GM12878 (cell line): ENCODE measurements around the gene VGLL2. TPM values are rescaled to one million over a fixed set of nuclear protein-coding genes. Genes with fewer than 3 reads are reported as not detected.

Source experiments
- ATAC-seq: fragments of 200-7000 bp; cut with Tn5 transposase; 3 replicates; pipeline ENCODE4 v1.9.1; 2020; ENCODE audit warnings: mild to moderate bottlenecking, moderate library complexity
- BruUV-seq: library from RNA; stranded (reverse); fragments of 400-500 nt; replicated peaks from 2 replicates; lab custom pipeline; 2021; lab: Mats Ljungman, UMichigan
- CTCF ChIA-PET: fragments of 300-600 bp; sonication (Branson Sonifier 250); formaldehyde crosslinking; extraction: SDS; loops from one replicate; lab custom pipeline; 2021; ENCODE audit warnings: inconsistent platforms; lab: Yijun Ruan, JAX
- POLR2A ChIA-PET: fragments of 350-600 bp; formaldehyde crosslinking; extraction: SDS; loops from one replicate; lab custom pipeline; 2021; ENCODE audit warnings: inconsistent platforms; lab: Charles Lee
- RAD21 ChIA-PET: fragments of 300-600 bp; sonication (Branson Sonifier 250); formaldehyde crosslinking; loops from one replicate; lab custom pipeline; 2023; ENCODE audit warnings: antibody characterized with exemption; ENCODE audit not compliant: unreplicated experiment; lab: Charles Lee
- SMC1A ChIA-PET: fragments of 300-600 bp; sonication (Branson Sonifier 250); formaldehyde crosslinking; loops from one replicate; lab custom pipeline; 2023; ENCODE audit not compliant: unreplicated experiment, uncharacterized antibody; lab: Charles Lee
- DNase-seq: peaks from one replicate; pipeline ENCODE4 v3.0.0-alpha.2; 2011; ENCODE audit warnings: low read depth, low spot score
- FAIRE-seq: peaks from 3 replicates; lab custom pipeline; 2011; peaks lifted over from hg19 to GRCh38; lab: Jason Lieb, UNC
- H2AFZ ChIP-seq: 2 replicates; pipeline ENCODE4 v1.6.0; 2011; ENCODE audit warnings: low read depth, low read length, control low read depth; ENCODE audit not compliant: control insufficient read depth
- H3K27ac ChIP-seq: 2 replicates; pipeline ENCODE4 v1.5.1; 2011; ENCODE audit warnings: control low read depth; ENCODE audit not compliant: control insufficient read depth, insufficient read depth
- H3K27me3 ChIP-seq, 2 experiments: replicated peaks in 1 of 2; 2 replicates each; pipeline versions ENCODE4 v1.6.0 to v1.6.1; 2011; ENCODE audit warnings: low read length in 1 of 2; ENCODE audit not compliant: control insufficient read depth in 2 of 2, insufficient read depth in 2 of 2
- H3K36me3 ChIP-seq, 2 experiments: 2 replicates each; pipeline ENCODE4 v1.5.1; 2011; ENCODE audit warnings: low read length in 1 of 2; ENCODE audit not compliant: control insufficient read depth in 2 of 2, insufficient read depth in 2 of 2
- H3K4me1 ChIP-seq: 2 replicates; pipeline ENCODE4 v1.6.1; 2011; ENCODE audit warnings: mild to moderate bottlenecking, low read length, moderate library complexity, mixed read lengths; ENCODE audit not compliant: control insufficient read depth, insufficient read depth
- H3K4me2 ChIP-seq: 2 replicates; pipeline ENCODE4 v1.6.0; 2011; ENCODE audit warnings: control low read depth; ENCODE audit not compliant: control insufficient read depth, insufficient read depth
- H3K4me3 ChIP-seq: fragments of 200-600 bp; sonication (generic); 2 replicates; pipeline ENCODE4 v1.5.1; 2016
- H3K79me2 ChIP-seq: 2 replicates; pipeline ENCODE4 v1.6.0; 2011; ENCODE audit warnings: low read length; ENCODE audit not compliant: control insufficient read depth, insufficient read depth
- H3K9ac ChIP-seq: 2 replicates; pipeline ENCODE4 v1.8.0; 2011; ENCODE audit warnings: low read length, control low read depth, mixed read lengths; ENCODE audit not compliant: control insufficient read depth, insufficient read depth
- H3K9me3 ChIP-seq: replicated peaks from 3 replicates; pipeline ENCODE4 v1.5.1; 2011; ENCODE audit warnings: mild to moderate bottlenecking, low read length; ENCODE audit not compliant: control insufficient read depth, insufficient read depth
- H4K20me1 ChIP-seq: 2 replicates; pipeline ENCODE4 v1.6.0; 2011; ENCODE audit not compliant: control insufficient read depth, insufficient read depth
- ATF7 ChIP-seq: fragments of 450-650 bp; IDR thresholded peaks from 2 replicates; pipeline ENCODE4 v1.6.1; 2016; ENCODE audit warnings: low read depth, mild to moderate bottlenecking
- CBFB ChIP-seq: IDR thresholded peaks from 2 replicates; pipeline ENCODE4 v1.6.1; 2016; ENCODE audit warnings: antibody characterized with exemption, low read depth
- CHD1 ChIP-seq: IDR thresholded peaks from 2 replicates; pipeline ENCODE4 v1.6.1; 2012; ENCODE audit warnings: low read depth, low read length, improper control_type of control experiment
- EP300 ChIP-seq, 2 experiments: fragments of 150-350 bp in 1 of 2; IDR thresholded peaks; 2 replicates each; pipeline ENCODE4 v1.6.1; 2011 to 2012; ENCODE audit warnings: low read depth in 2 of 2, low read length in 2 of 2, borderline replicate concordance in 1 of 2, improper control_type of control experiment in 1 of 2, inconsistent platforms in 1 of 2; ENCODE audit not compliant: control insufficient read depth in 1 of 2
- NR2C1 ChIP-seq: fragments of 450-650 bp; IDR thresholded peaks from 2 replicates; pipeline ENCODE4 v1.6.1; 2017; ENCODE audit warnings: antibody characterized with exemption, mild to moderate bottlenecking, moderate library complexity
- SRF ChIP-seq, 2 experiments: IDR thresholded peaks; 2 replicates each; pipeline ENCODE4 v1.6.1; 2011; ENCODE audit warnings: low read depth in 2 of 2, low read length in 2 of 2, mild to moderate bottlenecking in 1 of 2, moderate library complexity in 1 of 2
- whole genome bisulfite sequencing: methylation state at CpG from one replicate; pipeline ENCODE4 v1.1.6; 2016; ENCODE audit warnings: low lambda C conversion rate; ENCODE audit not compliant: insufficient replicate concordance, insufficient coverage; ENCODE audit errors: missing lambda C conversion rate; 5-methylcytosine and 5-hydroxymethylcytosine counted together
- in situ Hi-C: fragments of 300-500 bp; cut with MboI; formaldehyde crosslinking; loops from 9 replicates; pipeline ENCODE4 v1.14.3; 2018; ENCODE audit warnings: mixed read lengths
- intact Hi-C: fragments of 100-400 bp; cut with micrococcal nuclease; formaldehyde crosslinking; loops from one replicate; pipeline ENCODE4 v1.14.2; 2022; ENCODE audit not compliant: unreplicated experiment
- polyA plus RNA-seq, 11 experiments: library from polyadenylated mRNA; depleted of rRNA in 4 of 11; unstranded in 6 of 11; stranded (reverse) in 5 of 11; fragments of >200 nt; fragmentation: Nextera tagmentation in 4 of 11; fragmentation: Illumina TruSeq in 1 of 11; extraction: Ambion mirVana in 4 of 11; extraction: Trizol in 1 of 11; gene quantifications; 1 replicate in 1 of 11; 2 replicates in 10 of 11; pipeline versions ENCODE4 v1.2.1 to v1.2.3, GENCODE V29; 2011 to 2016; ENCODE audit warnings: inconsistent platforms in 2 of 11, missing spikeins in 2 of 11, low read depth in 1 of 11
- total RNA-seq, 4 experiments: library from RNA; depleted of rRNA in 3 of 4; stranded (reverse); fragments of >200 nt in 3 of 4; fragmentation: Illumina TruSeq in 1 of 4; extraction: Trizol in 1 of 4; gene quantifications; 2 replicates each; pipeline versions ENCODE4 v1.2.1 to v1.2.3, GENCODE V29; 2013 to 2021
- TF ChIP-seq, protein P1 (sequence below): IDR thresholded peaks from 2 replicates; pipeline ENCODE4 v1.6.1; 2012; ENCODE audit warnings: improper control_type of control experiment, low read depth, low read length; ENCODE audit not compliant: insufficient replicate concordance

VGLL2 gene
- total and polyA plus RNA-seq, 10 of the 15 experiments (the other 5 are each of a cell fraction or from before 2014, with no cell fraction given) = not detected

DNA sequence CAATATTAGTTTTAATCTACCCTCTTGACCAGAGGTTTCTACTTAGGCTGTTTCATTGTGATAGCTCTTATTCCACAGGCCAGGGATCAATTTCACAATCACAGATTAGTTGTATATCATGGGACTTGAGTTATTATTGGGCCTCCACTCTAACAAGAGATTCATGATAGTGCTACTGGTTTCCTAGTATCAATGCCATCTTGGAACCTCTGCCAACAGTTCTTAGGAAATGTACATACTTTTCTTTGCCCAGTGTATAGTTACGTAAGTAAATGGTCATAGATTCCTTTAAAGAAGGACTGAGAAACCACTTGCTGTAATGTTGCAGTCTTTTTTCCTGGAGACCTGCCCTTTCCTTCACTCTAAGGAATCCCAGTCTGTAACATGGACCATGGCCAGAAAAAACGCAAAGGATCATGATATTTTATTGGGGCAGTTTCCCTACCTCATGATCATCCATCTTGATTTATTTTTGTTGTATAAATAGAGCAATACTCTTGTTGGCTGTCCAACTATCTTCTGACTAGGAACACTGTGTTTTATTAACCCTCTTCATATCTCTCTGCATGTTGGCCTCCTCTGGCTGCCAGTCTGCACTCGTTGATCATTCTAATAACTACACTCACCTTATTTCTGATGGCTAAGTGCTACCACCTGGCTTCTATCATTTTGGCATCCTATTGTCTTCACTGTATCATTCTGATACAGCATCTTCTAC is 38.0 kb upstream of the VGLL2 start:
- H3K4me1 ChIP-seq = no peaks in the 10 kb centered on the region
- H3K27me3 ChIP-seq = no peaks in the 10 kb centered on the region
- H3K9me3 ChIP-seq = no peaks in the 10 kb centered on the region
- H3K79me2 ChIP-seq = no peaks in the 10 kb centered on the region
- ChIA-PET SMC1A (no interaction called here), RAD21 (no interaction called here), POLR2A (no interaction called here), CTCF (no interaction called here)
- H3K4me2 ChIP-seq = no peak overlapping the region
- ATAC-seq = no peak
- no peak for DNase-seq
- no peak overlapping the region for H3K4me3 ChIP-seq
- intact Hi-C loops (no loop called here), in situ Hi-C loops (no loop called here)
- no peaks in the 10 kb centered on the region for H3K36me3 ChIP-seq
- no peak overlapping the region for H3K27ac ChIP-seq
- H4K20me1 ChIP-seq = no peaks in the 10 kb centered on the region
- FAIRE-seq = no peak
- TF ChIP-seq EP300 (IDR thresholded peaks at IDR 0.05; ENCODE audit: borderline replicate concordance in 1 of 2, control insufficient read depth in 1 of 2, low read depth in 2 of 2, low read length in 2 of 2) = no peak
- TF ChIP-seq CHD1 = no peak
- TF ChIP-seq SRF (IDR thresholded peaks at IDR 0.05; ENCODE audit: low read depth in 2 of 2, low read length in 2 of 2) = no peak
- no peak for TF ChIP-seq CBFB
- no peak for TF ChIP-seq ATF7
- TF ChIP-seq NR2C1 = no peak
- TF ChIP-seq, protein P1, sequence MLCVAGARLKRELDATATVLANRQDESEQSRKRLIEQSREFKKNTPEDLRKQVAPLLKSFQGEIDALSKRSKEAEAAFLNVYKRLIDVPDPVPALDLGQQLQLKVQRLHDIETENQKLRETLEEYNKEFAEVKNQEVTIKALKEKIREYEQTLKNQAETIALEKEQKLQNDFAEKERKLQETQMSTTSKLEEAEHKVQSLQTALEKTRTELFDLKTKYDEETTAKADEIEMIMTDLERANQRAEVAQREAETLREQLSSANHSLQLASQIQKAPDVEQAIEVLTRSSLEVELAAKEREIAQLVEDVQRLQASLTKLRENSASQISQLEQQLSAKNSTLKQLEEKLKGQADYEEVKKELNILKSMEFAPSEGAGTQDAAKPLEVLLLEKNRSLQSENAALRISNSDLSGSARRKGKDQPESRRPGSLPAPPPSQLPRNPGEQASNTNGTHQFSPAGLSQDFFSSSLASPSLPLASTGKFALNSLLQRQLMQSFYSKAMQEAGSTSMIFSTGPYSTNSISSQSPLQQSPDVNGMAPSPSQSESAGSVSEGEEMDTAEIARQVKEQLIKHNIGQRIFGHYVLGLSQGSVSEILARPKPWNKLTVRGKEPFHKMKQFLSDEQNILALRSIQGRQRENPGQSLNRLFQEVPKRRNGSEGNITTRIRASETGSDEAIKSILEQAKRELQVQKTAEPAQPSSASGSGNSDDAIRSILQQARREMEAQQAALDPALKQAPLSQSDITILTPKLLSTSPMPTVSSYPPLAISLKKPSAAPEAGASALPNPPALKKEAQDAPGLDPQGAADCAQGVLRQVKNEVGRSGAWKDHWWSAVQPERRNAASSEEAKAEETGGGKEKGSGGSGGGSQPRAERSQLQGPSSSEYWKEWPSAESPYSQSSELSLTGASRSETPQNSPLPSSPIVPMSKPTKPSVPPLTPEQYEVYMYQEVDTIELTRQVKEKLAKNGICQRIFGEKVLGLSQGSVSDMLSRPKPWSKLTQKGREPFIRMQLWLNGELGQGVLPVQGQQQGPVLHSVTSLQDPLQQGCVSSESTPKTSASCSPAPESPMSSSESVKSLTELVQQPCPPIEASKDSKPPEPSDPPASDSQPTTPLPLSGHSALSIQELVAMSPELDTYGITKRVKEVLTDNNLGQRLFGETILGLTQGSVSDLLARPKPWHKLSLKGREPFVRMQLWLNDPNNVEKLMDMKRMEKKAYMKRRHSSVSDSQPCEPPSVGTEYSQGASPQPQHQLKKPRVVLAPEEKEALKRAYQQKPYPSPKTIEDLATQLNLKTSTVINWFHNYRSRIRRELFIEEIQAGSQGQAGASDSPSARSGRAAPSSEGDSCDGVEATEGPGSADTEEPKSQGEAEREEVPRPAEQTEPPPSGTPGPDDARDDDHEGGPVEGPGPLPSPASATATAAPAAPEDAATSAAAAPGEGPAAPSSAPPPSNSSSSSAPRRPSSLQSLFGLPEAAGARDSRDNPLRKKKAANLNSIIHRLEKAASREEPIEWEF = no peak
- BruUV-seq = no TSS peak
- H2AFZ ChIP-seq = no peak overlapping the region
- no peak overlapping the region for H3K9ac ChIP-seq
- WGBS = 16% methylated on average over 3 of the region's 3 CpGs
